Activated naive CD8-positive, alpha-beta T cell treated with anti-CD3 and anti-CD28 coated beads for 36 hours (primary cell): ENCODE results near the gene APLP2. TPM values are rescaled to one million over a fixed set of nuclear protein-coding genes. Genes with fewer than 3 reads are reported as not detected.

Experiments used
- DNase-seq: peaks from one replicate; pipeline ENCODE4 v3.0.0; 2021
- H3K27ac Mint-ChIP-seq: one replicate; pipeline ENCODE4 v1.8.0; 2022; ENCODE audit warnings: mild to moderate bottlenecking, moderate library complexity, mixed read lengths
- H3K27me3 Mint-ChIP-seq: one replicate; pipeline ENCODE4 v1.8.0; 2022; ENCODE audit warnings: mild to moderate bottlenecking, mixed read lengths
- H3K36me3 Mint-ChIP-seq: one replicate; pipeline ENCODE4 v1.8.0; 2021; ENCODE audit warnings: mild to moderate bottlenecking, mixed read lengths
- H3K4me1 Mint-ChIP-seq: one replicate; pipeline ENCODE4 v1.8.0; 2021; ENCODE audit warnings: mixed read lengths
- H3K4me3 Mint-ChIP-seq: one replicate; pipeline ENCODE4 v1.8.0; 2022; ENCODE audit warnings: mild to moderate bottlenecking, moderate library complexity, mixed read lengths
- H3K9me3 Mint-ChIP-seq: one replicate; pipeline ENCODE4 v1.8.0; 2022; ENCODE audit warnings: mixed read lengths
- total RNA-seq, 2 experiments: library from RNA; stranded (reverse); gene quantifications; one replicate each; pipeline ENCODE4 v1.2.3, GENCODE V29; 2021

The APLP2 gene
- total RNA-seq, 2 experiments from 2014 or later: 26.5 to 29.7 TPM

DNA sequence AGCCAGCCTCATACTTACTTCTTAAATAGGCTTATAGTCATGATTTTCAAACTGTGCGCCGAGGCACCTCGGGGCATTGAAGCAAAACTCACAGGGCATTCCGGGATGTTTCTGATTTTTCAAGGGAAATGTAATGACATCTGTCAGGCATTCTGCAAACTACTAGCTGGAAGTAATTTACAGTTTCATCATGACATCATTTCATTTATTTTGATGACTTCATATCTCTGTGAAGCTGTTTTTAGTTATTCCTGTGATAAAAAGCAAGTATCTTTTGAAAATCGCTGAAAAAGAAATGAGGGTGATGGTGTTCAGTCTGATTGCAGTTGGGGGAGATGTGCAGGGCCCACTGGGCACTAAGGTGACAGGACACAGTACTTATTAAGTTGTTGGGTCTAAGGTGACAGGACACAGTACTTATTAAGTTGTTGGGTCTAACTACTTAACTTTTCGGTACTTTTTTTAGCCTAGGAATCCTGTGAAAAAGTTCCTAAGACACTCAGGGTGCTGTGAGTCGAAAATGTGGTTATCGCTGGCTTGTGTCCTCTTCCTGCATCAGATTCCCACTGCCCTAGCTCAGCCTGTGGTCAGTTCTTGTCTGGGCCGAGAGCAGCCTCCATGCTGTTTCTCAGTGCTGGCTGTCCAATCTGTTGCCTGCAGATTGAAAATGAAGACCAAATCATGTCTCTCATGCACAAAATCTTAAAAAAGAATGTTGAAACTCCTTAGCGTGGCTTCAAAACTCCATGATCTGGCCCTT is 42.6 kb downstream of the APLP2 start:
- Mint-ChIP-seq H3K36me3 (peaks cover 27% of the 10 kb centered on the region), H3K9me3 (no peaks in the 10 kb centered on the region), H3K4me3 (no peak overlapping the region), H3K4me1 (peaks cover under 1% of the 10 kb centered on the region), H3K27ac (no peak overlapping the region), H3K27me3 (peaks cover 22% of the 10 kb centered on the region)
- no peak for DNase-seq

DNA sequence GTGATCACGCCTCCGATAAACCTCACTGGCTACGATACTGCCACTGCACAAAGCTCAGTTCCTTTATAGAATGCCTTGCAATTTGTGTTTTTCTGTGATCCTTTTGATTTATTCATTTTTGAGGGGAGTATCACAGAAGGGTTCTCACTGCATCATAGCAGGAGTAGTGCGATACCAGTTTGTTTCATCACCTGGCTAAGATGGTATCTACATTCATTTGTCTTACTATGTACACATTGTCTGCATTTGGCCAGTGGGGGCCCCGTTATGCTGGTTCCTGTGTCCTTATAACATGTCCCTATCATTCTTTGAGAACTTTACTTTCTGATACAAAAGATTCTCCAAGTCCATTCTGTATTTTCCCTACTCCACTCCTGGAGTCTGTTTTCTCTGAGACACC is 44.6 kb downstream of the APLP2 start:
- H3K4me1 Mint-ChIP-seq: peaks cover 21% of the 10 kb centered on the region
- H3K9me3 Mint-ChIP-seq: no peaks in the 10 kb centered on the region
- H3K36me3 Mint-ChIP-seq: peaks cover 22% of the 10 kb centered on the region
- no peak overlapping the region for H3K4me3 Mint-ChIP-seq
- peaks cover 22% of the 10 kb centered on the region for H3K27me3 Mint-ChIP-seq
- no peak overlapping the region for H3K27ac Mint-ChIP-seq
- DNase-seq: no peak

DNA sequence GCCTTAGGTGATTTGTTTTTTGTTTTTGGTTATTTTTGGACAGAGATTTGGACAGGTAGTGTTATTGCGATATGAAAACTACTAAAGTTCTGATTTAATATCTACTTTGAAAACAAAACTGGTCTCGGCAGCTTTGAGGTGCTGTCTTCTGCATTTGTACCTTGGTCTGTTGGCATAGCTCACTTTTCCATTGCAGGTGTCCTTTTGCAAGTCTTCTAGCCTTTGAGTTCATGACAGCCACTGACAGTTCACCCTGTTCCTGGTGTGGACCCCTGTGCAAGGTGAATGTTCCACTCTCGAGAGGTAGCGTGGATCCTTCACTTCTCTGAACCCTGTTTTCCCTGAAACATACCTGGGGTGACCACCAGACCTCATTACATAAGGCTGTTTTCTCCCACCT is 45.0 kb downstream of the APLP2 start:
- Mint-ChIP-seq H3K4me3 (no peak overlapping the region), H3K36me3 (peaks cover 22% of the 10 kb centered on the region), H3K4me1 (peaks cover 25% of the 10 kb centered on the region), H3K27me3 (peaks cover 26% of the 10 kb centered on the region), H3K27ac (no peak overlapping the region), H3K9me3 (no peaks in the 10 kb centered on the region)
- no peak for DNase-seq

DNA sequence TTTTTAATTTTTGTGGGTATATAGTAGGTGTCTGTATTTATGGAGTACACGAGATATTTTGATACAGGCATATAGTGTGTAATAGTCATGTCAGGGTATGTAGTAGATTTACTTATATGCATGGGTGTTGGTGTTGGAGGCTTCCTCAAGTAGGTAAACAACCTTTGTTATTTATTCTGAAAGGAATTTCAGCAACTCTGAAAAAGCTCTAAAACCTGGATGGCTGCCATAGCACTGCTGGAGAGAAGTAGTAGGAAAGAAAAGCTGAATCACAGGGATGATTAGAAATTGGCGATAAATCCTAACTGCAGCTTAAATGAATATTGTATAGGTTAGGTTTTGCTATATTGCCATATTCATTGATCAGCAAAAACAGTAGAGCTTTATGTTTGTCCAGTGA is 45.5 kb downstream of the APLP2 start:
- H3K4me3 Mint-ChIP-seq: no peak overlapping the region
- DNase-seq: no peak

GRCh38 chr11:130118165-130118564 is 48.5 kb downstream of the APLP2 start:
- peaks cover 27% of the 10 kb centered on the region for H3K36me3 Mint-ChIP-seq
- no peak for DNase-seq
- peaks cover 34% of the 10 kb centered on the region for H3K27me3 Mint-ChIP-seq
- H3K4me1 Mint-ChIP-seq: peaks cover 53% of the 10 kb centered on the region
- H3K27ac Mint-ChIP-seq: no peak overlapping the region
- H3K4me3 Mint-ChIP-seq: no peak overlapping the region
- no peaks in the 10 kb centered on the region for H3K9me3 Mint-ChIP-seq

More for the DNA sequence above, 45.5 kb downstream of the APLP2 start:
- H3K9me3 Mint-ChIP-seq: no peaks in the 10 kb centered on the region
- peaks cover 21% of the 10 kb centered on the region for H3K36me3 Mint-ChIP-seq
- peaks cover 29% of the 10 kb centered on the region for H3K27me3 Mint-ChIP-seq
- no peak overlapping the region for H3K27ac Mint-ChIP-seq
- H3K4me1 Mint-ChIP-seq: peaks cover 27% of the 10 kb centered on the region

DNA sequence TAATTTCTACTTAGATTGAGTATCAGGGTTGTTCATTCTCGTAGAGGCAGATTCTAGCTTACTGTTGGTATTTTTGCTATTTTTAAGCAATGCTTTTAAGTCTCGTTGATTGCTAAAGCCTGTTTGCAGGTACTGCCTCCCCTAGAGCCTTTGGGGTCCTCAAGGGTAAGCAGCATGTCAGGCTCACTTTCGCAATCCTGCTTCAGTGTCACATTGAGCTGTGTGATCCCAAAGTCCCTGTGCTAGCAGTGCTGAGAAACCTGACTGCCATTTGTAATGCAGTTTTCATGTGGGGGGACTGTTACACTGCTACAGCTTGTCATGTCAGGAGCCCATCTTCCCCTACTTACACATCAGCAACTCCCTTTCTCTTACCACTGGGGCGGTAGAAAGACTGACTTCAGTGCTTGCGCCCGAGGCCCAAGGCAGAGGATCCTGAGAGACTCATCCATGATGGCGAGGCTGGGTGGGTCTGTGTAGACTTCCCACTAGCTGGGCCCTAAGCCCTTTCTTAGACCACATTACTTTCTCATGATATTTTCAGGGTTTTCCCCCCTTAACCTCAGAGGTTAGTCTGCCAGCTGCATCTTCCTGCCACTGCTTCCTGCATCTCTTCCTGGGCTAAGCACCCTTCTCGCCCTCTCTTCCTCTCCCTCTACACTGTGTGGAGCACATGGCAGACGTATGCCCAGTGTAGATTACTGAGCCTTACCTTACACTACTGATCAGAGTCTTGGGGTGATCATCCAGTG is 49.1 kb downstream of the APLP2 start:
- peaks cover 37% of the 10 kb centered on the region for H3K27me3 Mint-ChIP-seq
- H3K36me3 Mint-ChIP-seq: peaks cover 31% of the 10 kb centered on the region
- peak overlapping the region; percentile 9 for H3K4me3 Mint-ChIP-seq
- peaks cover 53% of the 10 kb centered on the region for H3K4me1 Mint-ChIP-seq
- no peak overlapping the region for H3K27ac Mint-ChIP-seq
- no peaks in the 10 kb centered on the region for H3K9me3 Mint-ChIP-seq
- peak; percentile 43 for DNase-seq

DNA sequence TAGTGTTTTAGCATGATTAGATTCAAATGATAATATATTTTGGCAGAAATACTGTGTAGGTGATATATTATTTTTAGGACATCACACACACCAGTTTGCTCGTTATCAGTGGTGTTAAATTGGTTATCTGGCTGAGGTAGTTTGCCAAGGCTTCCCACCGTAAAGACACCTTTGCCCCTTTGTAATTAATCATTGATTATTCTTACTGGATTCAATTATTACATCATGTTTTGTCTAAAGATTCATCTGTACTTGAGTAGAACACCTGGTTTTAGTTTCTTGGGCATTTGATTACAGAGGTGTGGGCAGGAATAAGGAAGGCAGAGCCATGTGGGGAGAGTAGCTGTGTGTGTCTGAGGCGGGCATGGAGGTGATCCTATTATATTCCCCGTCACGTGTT is 50.4 kb downstream of the APLP2 start:
- Mint-ChIP-seq H3K4me3 (no peak overlapping the region), H3K4me1 (peaks cover 53% of the 10 kb centered on the region), H3K36me3 (peaks cover 30% of the 10 kb centered on the region), H3K27ac (no peak overlapping the region), H3K9me3 (no peaks in the 10 kb centered on the region), H3K27me3 (peaks cover 27% of the 10 kb centered on the region)
- no peak for DNase-seq

DNA sequence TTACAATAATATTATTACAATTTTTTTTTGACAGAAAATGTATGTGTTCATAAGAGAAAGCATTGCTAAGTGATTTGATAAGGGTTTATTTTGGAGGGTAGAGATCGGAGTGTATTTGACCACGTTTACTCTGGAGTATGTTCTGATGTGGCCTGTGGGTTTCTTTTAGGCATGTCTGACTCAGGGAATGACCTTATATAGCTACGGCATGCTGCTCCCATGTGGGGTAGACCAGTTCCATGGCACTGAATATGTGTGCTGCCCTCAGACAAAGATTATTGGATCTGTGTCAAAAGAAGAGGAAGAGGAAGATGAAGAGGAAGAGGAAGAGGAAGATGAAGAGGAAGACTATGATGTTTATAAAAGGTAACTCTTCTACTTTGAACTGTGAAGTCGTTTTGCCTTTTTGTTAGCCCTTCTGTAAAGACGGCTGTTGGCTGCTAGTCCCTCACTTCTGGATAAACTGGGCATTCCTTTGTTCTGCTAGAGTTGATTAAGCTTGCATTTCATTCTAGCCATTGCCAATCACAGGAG is 51.8 kb downstream of the APLP2 start:
- peak; percentile 39 for DNase-seq
- Mint-ChIP-seq H3K4me1 (peaks cover 53% of the 10 kb centered on the region), H3K36me3 (peaks cover 29% of the 10 kb centered on the region), H3K27me3 (peaks cover 17% of the 10 kb centered on the region), H3K4me3 (no peak overlapping the region), H3K27ac (no peak overlapping the region), H3K9me3 (no peaks in the 10 kb centered on the region)

- Mint-ChIP-seq H3K27me3 (peaks cover 17% of the 10 kb centered on the region), H3K27ac (no peak overlapping the region), H3K4me3 (no peak overlapping the region), H3K4me1 (peaks cover 53% of the 10 kb centered on the region), H3K9me3 (no peaks in the 10 kb centered on the region), H3K36me3 (peaks cover 29% of the 10 kb centered on the region)
- peak; percentile 24 for DNase-seq
These were observed 52.5 kb downstream of the APLP2 start for GRCh38 chr11:130122141-130122575.

GRCh38 chr11:130123414-130124040 is 53.8 kb downstream of the APLP2 start:
- Mint-ChIP-seq H3K9me3 (no peaks in the 10 kb centered on the region), H3K4me1 (peaks cover 39% of the 10 kb centered on the region), H3K27me3 (peaks cover 17% of the 10 kb centered on the region), H3K27ac (no peak overlapping the region), H3K36me3 (peaks cover 29% of the 10 kb centered on the region), H3K4me3 (no peak overlapping the region)
- DNase-seq: no peak

GRCh38 chr11:130124096-130124495 is 54.4 kb downstream of the APLP2 start:
- no peak overlapping the region for H3K4me3 Mint-ChIP-seq
- H3K4me1 Mint-ChIP-seq: peaks cover 33% of the 10 kb centered on the region
- H3K27ac Mint-ChIP-seq: no peak overlapping the region
- peaks cover 17% of the 10 kb centered on the region for H3K27me3 Mint-ChIP-seq
- peaks cover 31% of the 10 kb centered on the region for H3K36me3 Mint-ChIP-seq
- no peak for DNase-seq
- H3K9me3 Mint-ChIP-seq: no peaks in the 10 kb centered on the region

DNA sequence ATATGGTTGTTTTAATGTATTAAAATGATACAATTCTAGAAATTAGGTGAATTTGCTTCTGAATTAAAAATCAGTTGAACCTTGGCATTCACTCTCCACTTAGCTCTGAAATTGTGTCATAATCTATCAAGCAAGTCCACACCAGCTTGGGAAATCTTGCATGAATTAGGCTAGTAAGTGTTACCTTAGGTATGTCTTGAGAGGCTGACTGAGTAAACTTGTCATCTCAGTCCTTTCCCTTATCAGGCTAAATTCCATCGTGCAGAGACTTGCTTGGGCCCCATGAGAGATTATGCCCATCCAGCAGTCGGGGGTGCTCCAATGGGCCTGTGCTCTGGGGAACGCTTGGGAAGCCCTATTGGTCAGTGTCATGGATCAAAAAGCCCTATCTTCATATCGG is 55.9 kb downstream of the APLP2 start:
- Mint-ChIP-seq H3K36me3 (peaks cover 30% of the 10 kb centered on the region), H3K9me3 (no peaks in the 10 kb centered on the region), H3K4me1 (peaks cover 22% of the 10 kb centered on the region), H3K27me3 (peaks cover 6% of the 10 kb centered on the region), H3K27ac (no peak overlapping the region), H3K4me3 (no peak overlapping the region)
- no peak for DNase-seq

- no peak for DNase-seq
- Mint-ChIP-seq H3K36me3 (peaks cover 30% of the 10 kb centered on the region), H3K27me3 (peaks cover 5% of the 10 kb centered on the region), H3K9me3 (no peaks in the 10 kb centered on the region), H3K4me1 (peaks cover 14% of the 10 kb centered on the region), H3K27ac (no peak overlapping the region), H3K4me3 (no peak overlapping the region)
These were observed 56.8 kb downstream of the APLP2 start for GRCh38 chr11:130126516-130126915.

DNA sequence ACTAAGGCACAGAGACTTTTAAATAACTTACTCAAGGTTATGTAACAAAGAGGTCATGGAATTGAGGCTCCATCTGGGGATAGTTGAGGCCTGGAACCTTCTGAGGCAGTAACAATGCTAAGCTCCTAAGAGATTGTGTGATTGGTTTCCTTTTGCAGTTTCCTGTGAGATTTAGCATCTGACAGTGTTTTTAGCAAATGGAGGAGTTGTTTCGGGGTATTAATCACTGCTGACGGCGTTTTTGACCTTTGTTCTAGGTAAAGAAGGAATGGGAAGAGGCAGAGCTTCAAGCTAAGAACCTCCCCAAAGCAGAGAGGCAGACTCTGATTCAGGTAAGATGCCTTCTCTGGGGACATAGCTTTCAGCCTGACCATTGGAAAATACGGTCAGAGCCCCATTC is 57.8 kb downstream of the APLP2 start:
- Mint-ChIP-seq H3K36me3 (peaks cover 22% of the 10 kb centered on the region), H3K9me3 (no peaks in the 10 kb centered on the region), H3K4me1 (peaks cover 7% of the 10 kb centered on the region), H3K27ac (no peak overlapping the region), H3K27me3 (peaks cover 5% of the 10 kb centered on the region), H3K4me3 (no peak overlapping the region)
- no peak for DNase-seq

DNA sequence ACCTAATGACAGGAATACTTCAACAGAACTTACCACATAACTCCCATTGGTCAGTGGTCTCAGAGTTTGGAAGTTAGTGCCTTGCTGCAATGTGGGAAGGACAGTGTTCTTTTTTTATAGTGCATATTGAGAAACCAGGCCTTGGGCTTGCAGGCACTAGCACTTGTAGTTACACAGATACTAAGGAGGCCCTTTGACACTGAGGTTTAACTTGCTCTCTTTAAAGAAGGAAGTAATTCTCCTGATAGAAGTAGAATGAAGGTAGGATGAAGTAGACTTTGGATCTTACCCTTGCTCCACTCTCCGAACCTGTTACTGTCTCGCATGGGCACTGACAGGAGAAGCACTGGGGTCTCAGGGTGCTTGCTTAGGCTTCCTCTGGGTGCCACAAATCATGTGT is 58.9 kb downstream of the APLP2 start:
- Mint-ChIP-seq H3K9me3 (no peaks in the 10 kb centered on the region), H3K4me1 (peaks cover 3% of the 10 kb centered on the region), H3K27me3 (peaks cover 3% of the 10 kb centered on the region), H3K4me3 (no peak overlapping the region), H3K36me3 (peaks cover 14% of the 10 kb centered on the region), H3K27ac (no peak overlapping the region)
- no peak for DNase-seq
